ENCODE measurements around the gene TXNDC15. TPM values are rescaled to one million over a fixed set of nuclear protein-coding genes. Genes with fewer than 3 reads are reported as not detected.
"Not testable (repeated sequence)": the region's sequence is repeated elsewhere in the genome, so short reads cannot be mapped to it uniquely, and the experiment has no call there.

TXNDC15 gene
- total and polyA plus RNA-seq, 5 donors from 2014 or later: 15.4 to 33.9 (median 17.4) TPM

DNA sequence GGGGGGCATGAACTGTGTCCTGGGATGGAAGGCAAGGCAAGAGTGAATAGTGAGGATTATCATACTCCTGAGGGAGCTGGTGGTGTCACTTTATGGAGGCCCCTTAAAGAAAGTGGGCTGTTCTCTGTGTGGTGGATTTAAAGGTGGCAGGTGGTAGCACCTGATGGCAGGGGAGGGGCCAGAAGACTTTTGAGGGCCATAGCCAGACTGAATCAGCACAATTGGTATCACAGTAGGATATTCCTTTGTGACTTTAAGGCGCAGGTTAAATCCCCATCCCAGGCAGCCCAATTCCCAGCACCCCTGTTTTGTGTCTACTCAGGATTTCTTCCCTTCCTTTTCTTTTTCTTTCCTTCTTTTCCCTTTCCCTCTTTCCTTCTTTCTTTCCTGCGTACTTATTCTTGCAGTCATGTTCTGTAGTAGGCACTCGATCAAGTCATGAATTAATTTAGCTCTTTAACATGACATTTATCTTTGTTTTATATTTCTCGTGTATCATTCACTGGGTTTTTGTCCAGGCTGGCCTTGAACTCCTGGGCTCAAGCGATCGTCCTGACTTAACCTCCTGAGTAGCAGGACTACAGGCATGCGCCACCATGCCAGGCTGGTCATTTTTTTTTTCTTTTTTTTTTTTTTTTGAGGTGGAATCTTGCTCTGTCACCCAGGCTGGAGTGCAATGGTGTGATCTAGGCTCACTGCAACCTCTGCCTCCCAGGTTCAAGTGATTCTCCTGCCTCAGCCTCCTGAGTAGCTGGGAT lies 19.8 kb downstream of the TXNDC15 start:
- Mint-ChIP-seq H3K36me3 (peaks cover 34% of the 10 kb centered on the region), H3K27ac (no peak overlapping the region), H3K4me3 (no peak overlapping the region), H3K27me3 (no peaks in the 10 kb centered on the region), H3K4me1 (peaks cover 0 to 12% (median 7%) of the 10 kb centered on the region in 4 donors), H3K9me3 (no peaks in the 10 kb centered on the region)
- Histone ChIP-seq H3K36me3 (ENCODE audit: control insufficient read depth, insufficient read depth, low read length) (peaks cover 56% of the 10 kb centered on the region), H3K9me3 (ENCODE audit: control insufficient read depth in 2 of 2, low read length in 2 of 2) (no peaks in the 10 kb centered on the region), H3K27me3 (ENCODE audit: control insufficient read depth, insufficient read depth, low read length) (no peaks in the 10 kb centered on the region), H3K4me1 (ENCODE audit: control insufficient read depth, insufficient read depth, low read length, poor library complexity, severe bottlenecking) (no peaks in the 10 kb centered on the region), H3K27ac (ENCODE audit: insufficient read depth, low read length, poor library complexity, severe bottlenecking) (no peak overlapping the region), H3K4me3 (ENCODE audit: low read depth, low read length) (no peak overlapping the region)
- no peak for DNase-seq
- ATAC-seq (ENCODE audit: low read depth in 2 of 2): no peak

DNA sequence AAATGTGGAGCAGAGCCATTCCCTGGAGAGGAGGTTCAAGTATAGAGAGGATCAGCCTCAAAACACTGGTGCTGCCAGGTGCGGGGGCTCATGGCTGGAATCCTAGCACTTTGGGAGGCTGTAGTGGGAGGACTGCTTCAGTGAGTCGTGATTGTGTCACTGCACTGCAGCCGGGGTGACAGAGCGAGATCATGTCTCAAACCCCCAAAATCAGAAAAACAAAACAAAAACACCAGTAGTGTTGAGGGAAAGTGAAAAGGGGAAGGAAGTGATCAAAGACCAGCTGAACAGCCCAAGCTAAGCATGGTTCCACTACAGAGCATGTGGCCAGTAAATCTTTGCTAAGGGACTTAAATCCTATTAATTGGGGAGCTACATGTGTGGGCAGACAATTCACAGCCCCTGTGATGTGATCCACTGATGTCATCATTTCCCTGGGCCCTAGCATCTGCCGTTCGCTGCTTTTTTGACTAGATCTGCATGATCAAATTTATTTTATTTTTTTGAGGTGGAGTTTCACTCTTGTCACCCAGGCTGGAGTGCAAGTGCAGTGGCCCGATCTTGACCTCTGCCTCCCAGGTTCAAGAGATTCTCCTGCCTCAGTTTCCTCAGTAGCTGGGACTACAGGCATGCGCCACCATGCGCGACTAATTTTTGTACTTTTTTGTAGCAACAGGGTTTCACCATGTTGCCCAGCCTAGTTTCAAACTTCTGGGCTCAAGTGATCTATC lies 28.1 kb downstream of the TXNDC15 start:
- Histone ChIP-seq H3K4me1 (ENCODE audit: control insufficient read depth, insufficient read depth, low read length, poor library complexity, severe bottlenecking) (peaks cover 4% of the 10 kb centered on the region), H3K27me3 (ENCODE audit: control insufficient read depth, insufficient read depth, low read length) (no peaks in the 10 kb centered on the region), H3K9me3 (ENCODE audit: control insufficient read depth in 2 of 2, low read length in 2 of 2) (no peaks in the 10 kb centered on the region), H3K36me3 (ENCODE audit: control insufficient read depth, insufficient read depth, low read length) (peaks cover 24% of the 10 kb centered on the region), H3K4me3 (ENCODE audit: low read depth, low read length) (no peak overlapping the region), H3K27ac (ENCODE audit: insufficient read depth, low read length, poor library complexity, severe bottlenecking) (no peak overlapping the region)
- Mint-ChIP-seq H3K27me3 (no peaks in the 10 kb centered on the region), H3K36me3 (peaks cover 6% of the 10 kb centered on the region), H3K9me3 (no peaks in the 10 kb centered on the region), H3K4me3 (peak overlapping the region in 3 of 4 donors; percentile 39 to 77 (median 75)), H3K4me1 (peaks cover 0 to 14% (median 8%) of the 10 kb centered on the region in 4 donors), H3K27ac (peak overlapping the region in 2 of 3 donors; percentile 12 to 84)
- ATAC-seq (ENCODE audit: low read depth in 2 of 2) (no peak), DNase-seq (no peak)

DNA sequence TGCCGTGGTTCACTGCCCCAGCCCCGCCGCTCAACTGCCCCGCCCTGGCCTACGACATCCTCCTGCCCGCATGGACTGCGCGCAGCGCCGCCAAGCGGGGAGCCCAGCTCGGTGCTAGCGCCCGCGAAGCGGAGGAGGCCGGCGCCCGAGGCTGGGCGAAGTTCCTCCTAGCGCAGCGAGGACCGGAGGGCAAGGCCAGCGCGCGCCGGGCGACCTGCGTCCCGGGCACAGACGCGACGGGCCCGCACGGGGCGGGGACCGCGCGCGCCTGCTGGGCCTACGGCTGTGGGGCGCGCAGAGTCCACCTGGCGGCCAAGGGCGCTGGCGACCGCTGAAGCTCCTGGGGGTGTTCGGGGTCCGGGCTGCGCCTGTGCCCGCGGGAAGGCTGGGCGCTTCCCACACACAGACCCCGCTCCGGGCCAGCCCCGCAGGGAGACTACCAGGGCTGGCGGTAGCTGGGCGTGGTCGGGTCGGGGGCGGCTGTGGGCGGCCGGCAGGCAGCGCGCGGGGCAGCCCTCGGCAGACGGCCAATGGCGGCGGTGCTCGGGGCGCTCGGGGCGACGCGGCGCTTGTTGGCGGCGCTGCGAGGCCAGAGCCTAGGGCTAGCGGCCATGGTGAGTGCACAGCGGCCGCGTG lies 30.6 kb downstream of the TXNDC15 start, which contains the start of gene PCBD2:
Gene PCBD2, plus strand, starts transcription at position 522 of the 636 bp plus-strand sequence. Its CDS starts 9 bp downstream, at position 531.
- H3K27me3 ChIP-seq (ENCODE audit: control insufficient read depth, insufficient read depth, low read length): no peaks in the 10 kb centered on the region
- H3K27ac ChIP-seq (ENCODE audit: insufficient read depth, low read length, poor library complexity, severe bottlenecking): peak within 1 kb of the TSS; percentile 91
- peaks cover 11% of the 10 kb centered on the region for H3K36me3 ChIP-seq (ENCODE audit: control insufficient read depth, insufficient read depth, low read length)
- ATAC-seq (ENCODE audit: low read depth in 2 of 2): peak; percentile 89 to 91
- H3K4me3 Mint-ChIP-seq: peak within 1 kb of the TSS; percentile 95 to 98 (median 97)
- H3K9me3 Mint-ChIP-seq: no peaks in the 10 kb centered on the region
- H3K4me1 ChIP-seq (ENCODE audit: control insufficient read depth, insufficient read depth, low read length, poor library complexity, severe bottlenecking): peaks cover 4% of the 10 kb centered on the region
- H3K4me1 Mint-ChIP-seq: peaks cover 0 to 17% (median 8%) of the 10 kb centered on the region in 4 donors
- DNase-seq: peak; percentile 80 to 96 (median 91)
- peak within 1 kb of the TSS; percentile 89 for H3K4me3 ChIP-seq (ENCODE audit: low read depth, low read length)
- peaks cover 9% of the 10 kb centered on the region for H3K36me3 Mint-ChIP-seq
- H3K9me3 ChIP-seq (ENCODE audit: control insufficient read depth in 2 of 2, low read length in 2 of 2): no peaks in the 10 kb centered on the region
- peak within 1 kb of the TSS; percentile 98 to 100 (median 98) for H3K27ac Mint-ChIP-seq
- no peaks in the 10 kb centered on the region for H3K27me3 Mint-ChIP-seq

DNA sequence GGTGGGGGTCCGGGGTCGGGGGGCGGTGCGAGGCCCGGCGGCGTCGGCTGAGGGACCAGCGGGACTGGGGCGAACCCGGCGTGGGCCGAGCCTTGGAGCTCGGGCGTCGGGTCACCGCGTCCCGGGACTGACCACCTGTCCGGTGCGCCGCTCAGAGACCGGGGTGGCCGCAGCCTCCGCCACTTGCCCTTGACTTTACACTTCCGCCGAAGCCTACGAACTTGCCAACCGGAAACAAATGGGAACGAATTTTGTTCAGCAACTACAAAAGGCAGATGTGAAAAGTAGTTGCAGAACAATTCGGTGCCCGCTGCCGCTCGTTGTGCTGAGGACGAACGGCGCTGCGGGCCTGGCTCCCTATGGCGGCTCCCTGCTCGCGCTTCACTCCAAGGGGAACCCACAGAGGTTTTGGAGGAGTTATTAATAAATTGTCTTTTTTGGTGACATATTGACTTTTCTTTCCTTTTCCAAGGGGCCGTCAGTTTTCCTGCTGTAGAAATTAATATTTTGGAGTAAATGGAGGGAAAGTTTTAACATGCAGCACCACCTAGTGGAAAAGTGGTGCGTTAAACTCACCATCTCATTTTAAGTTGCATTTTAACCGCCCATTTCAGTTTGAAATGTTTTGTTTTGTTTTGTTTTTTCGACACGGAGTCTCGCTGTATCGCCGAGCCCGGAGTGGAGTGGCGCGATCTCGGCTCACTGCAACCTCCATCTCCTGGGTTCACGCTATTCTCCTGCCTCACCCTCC lies 31.2 kb downstream of the TXNDC15 start:
- no peaks in the 10 kb centered on the region for H3K9me3 Mint-ChIP-seq
- Histone ChIP-seq H3K36me3 (ENCODE audit: control insufficient read depth, insufficient read depth, low read length) (peaks cover 6% of the 10 kb centered on the region), H3K27me3 (ENCODE audit: control insufficient read depth, insufficient read depth, low read length) (no peaks in the 10 kb centered on the region), H3K9me3 (ENCODE audit: control insufficient read depth in 2 of 2, low read length in 2 of 2) (no peaks in the 10 kb centered on the region), H3K27ac (ENCODE audit: insufficient read depth, low read length, poor library complexity, severe bottlenecking) (peak overlapping the region; percentile 91), H3K4me1 (ENCODE audit: control insufficient read depth, insufficient read depth, low read length, poor library complexity, severe bottlenecking) (peaks cover 4% of the 10 kb centered on the region), H3K4me3 (ENCODE audit: low read depth, low read length) (peak overlapping the region; percentile 89)
- peak overlapping the region; percentile 98 to 100 (median 98) for H3K27ac Mint-ChIP-seq
- H3K36me3 Mint-ChIP-seq: peaks cover 4% of the 10 kb centered on the region
- peak; percentile 44 to 86 (median 81) for DNase-seq
- peak; percentile 13 to 22 for ATAC-seq (ENCODE audit: low read depth in 2 of 2)
- peak overlapping the region; percentile 95 to 98 (median 97) for H3K4me3 Mint-ChIP-seq
- peaks cover 0 to 17% (median 8%) of the 10 kb centered on the region in 4 donors for H3K4me1 Mint-ChIP-seq
- no peaks in the 10 kb centered on the region for H3K27me3 Mint-ChIP-seq

DNA sequence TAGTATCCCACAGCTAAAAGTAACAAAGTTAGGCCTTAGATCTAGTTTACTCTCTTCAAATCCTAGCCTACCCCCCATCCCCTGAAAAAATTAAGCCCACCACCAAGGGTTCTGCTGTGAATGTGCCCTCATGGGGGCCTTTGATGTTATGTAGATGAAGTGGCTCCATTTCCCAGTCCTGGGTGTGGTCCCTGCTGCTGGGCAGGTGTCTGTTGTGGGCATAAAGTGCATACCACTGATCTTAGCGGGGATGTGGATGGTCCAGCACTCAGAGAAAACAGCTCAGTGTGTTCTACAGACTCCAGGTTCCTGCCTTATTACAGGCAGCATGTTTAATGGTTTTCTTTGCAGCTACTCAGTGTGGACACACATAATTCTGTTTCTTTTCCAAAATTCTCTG lies 32.6 kb downstream of the TXNDC15 start:
- Histone ChIP-seq H3K9me3 (ENCODE audit: control insufficient read depth in 2 of 2, low read length in 2 of 2) (no peaks in the 10 kb centered on the region), H3K36me3 (ENCODE audit: control insufficient read depth, insufficient read depth, low read length) (peaks cover 10% of the 10 kb centered on the region), H3K4me1 (ENCODE audit: control insufficient read depth, insufficient read depth, low read length, poor library complexity, severe bottlenecking) (peaks cover 4% of the 10 kb centered on the region), H3K27ac (ENCODE audit: insufficient read depth, low read length, poor library complexity, severe bottlenecking) (peak overlapping the region; percentile 91), H3K27me3 (ENCODE audit: control insufficient read depth, insufficient read depth, low read length) (no peaks in the 10 kb centered on the region), H3K4me3 (ENCODE audit: low read depth, low read length) (no peak overlapping the region)
- peak overlapping the region; percentile 68 to 80 (median 72) for H3K4me3 Mint-ChIP-seq
- H3K4me1 Mint-ChIP-seq: peaks cover 5 to 23% (median 10%) of the 10 kb centered on the region in 4 donors
- peak overlapping the region; percentile 75 to 98 (median 91) for H3K27ac Mint-ChIP-seq
- DNase-seq (peak in 1 of 3 donors; percentile 15), ATAC-seq (ENCODE audit: low read depth in 2 of 2) (no peak)
- no peaks in the 10 kb centered on the region for H3K9me3 Mint-ChIP-seq
- H3K36me3 Mint-ChIP-seq: peaks cover 9% of the 10 kb centered on the region
- no peaks in the 10 kb centered on the region for H3K27me3 Mint-ChIP-seq

DNA sequence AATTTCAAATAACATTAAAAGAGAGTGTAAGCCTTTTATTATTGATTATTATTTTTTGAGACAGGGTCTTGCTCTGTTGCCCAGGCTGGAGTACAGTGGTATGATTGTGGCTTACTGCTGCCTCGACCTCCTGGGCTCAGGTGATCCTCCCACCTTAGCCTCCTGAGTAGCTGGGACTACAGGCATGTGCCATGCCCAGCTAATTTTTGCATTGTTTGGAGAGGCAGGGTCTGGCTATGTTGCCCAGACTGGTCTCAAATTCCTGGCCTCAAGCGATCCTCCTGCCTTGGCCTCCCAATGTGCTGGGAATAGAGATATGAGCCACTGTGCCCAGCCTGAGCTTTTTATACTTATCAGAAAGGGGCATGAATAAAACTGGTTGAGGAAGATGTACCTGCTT lies 36.6 kb downstream of the TXNDC15 start:
- ATAC-seq (ENCODE audit: low read depth in 2 of 2); H3K27me3 ChIP-seq (ENCODE audit: control insufficient read depth, insufficient read depth, low read length); H3K36me3 Mint-ChIP-seq; H3K4me3 ChIP-seq (ENCODE audit: low read depth, low read length); H3K27me3 Mint-ChIP-seq; H3K27ac ChIP-seq (ENCODE audit: insufficient read depth, low read length, poor library complexity, severe bottlenecking); H3K4me1 ChIP-seq (ENCODE audit: control insufficient read depth, insufficient read depth, low read length, poor library complexity, severe bottlenecking); H3K9me3 Mint-ChIP-seq; H3K9me3 ChIP-seq (ENCODE audit: control insufficient read depth in 2 of 2, low read length in 2 of 2); H3K4me3 Mint-ChIP-seq; DNase-seq: not testable (repeated sequence)
- peak overlapping the region in 1 of 3 donors; percentile 26 for H3K27ac Mint-ChIP-seq
- peaks cover 41% of the 10 kb centered on the region for H3K36me3 ChIP-seq (ENCODE audit: control insufficient read depth, insufficient read depth, low read length)
- peaks cover 2 to 16% (median 5%) of the 10 kb centered on the region in 4 donors for H3K4me1 Mint-ChIP-seq
